ENCODE measurements around the gene SERPINB1.

SERPINB1 gene

GRCh38 chr6:2786269-2786668, 55.4 kb downstream of the SERPINB1 start:
- TF ChIP-seq GATA3 (IDR thresholded peaks at IDR 0.05; ENCODE audit: low read depth, low read length) (no peak), GATA2 (IDR thresholded peaks at IDR 0.05; ENCODE audit: low read depth, low read length) (no peak)

GRCh38 chr6:2784930-2785329, 56.7 kb downstream of the SERPINB1 start:
- no peak for TF ChIP-seq GATA2 (IDR thresholded peaks at IDR 0.05; ENCODE audit: low read depth, low read length)
- no peak for TF ChIP-seq GATA3 (IDR thresholded peaks at IDR 0.05; ENCODE audit: low read depth, low read length)

DNA sequence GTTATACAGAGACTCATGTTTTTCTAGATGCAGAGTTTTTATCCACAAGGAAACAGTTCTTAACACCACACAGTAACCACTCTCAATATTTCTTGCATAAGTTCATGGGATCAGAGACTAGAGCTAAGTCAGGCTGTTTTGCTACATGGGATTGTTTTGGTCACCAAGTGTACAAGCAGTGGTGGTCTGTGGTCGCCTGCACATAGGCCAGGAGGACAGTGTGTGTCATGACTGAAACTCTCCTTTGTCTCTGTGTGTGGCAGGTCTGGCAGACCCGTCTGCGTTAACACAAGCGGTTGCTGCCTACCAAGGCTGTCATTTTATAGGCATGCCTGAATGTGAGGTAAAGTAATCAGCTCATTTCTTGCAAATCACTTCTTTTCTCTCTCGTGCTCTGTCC, 57.6 kb downstream of the SERPINB1 start:
- no peak for TF ChIP-seq GATA3 (IDR thresholded peaks at IDR 0.05; ENCODE audit: low read depth, low read length)
- no peak for TF ChIP-seq GATA2 (IDR thresholded peaks at IDR 0.05; ENCODE audit: low read depth, low read length)

GRCh38 chr6:2783188-2783963, 58.3 kb downstream of the SERPINB1 start:
- TF ChIP-seq GATA2 (IDR thresholded peaks at IDR 0.05; ENCODE audit: low read depth, low read length) = no peak
- TF ChIP-seq GATA3 (IDR thresholded peaks at IDR 0.05; ENCODE audit: low read depth, low read length) = no peak

GRCh38 chr6:2782825-2783187, 58.9 kb downstream of the SERPINB1 start:
- TF ChIP-seq GATA2 (IDR thresholded peaks at IDR 0.05; ENCODE audit: low read depth, low read length) = no peak
- no peak for TF ChIP-seq GATA3 (IDR thresholded peaks at IDR 0.05; ENCODE audit: low read depth, low read length)

DNA sequence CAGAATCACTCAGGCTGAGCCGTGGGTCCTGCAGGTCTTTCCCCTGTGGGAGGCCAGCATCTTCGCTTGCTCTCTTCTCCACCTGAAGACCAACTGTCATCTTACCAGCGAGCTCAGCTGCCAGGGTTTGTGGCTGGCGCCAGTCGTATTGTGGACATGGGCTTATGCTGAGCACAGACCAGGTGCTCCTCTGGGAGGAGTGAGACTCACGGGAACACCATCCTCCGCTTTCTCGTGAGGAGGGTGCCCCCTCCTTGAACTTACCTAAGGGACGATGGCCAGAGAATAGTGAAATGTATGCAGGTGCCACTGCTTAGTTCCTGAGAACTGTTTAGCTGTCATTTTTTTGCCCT, 59.3 kb downstream of the SERPINB1 start:
- no peak for TF ChIP-seq GATA3 (IDR thresholded peaks at IDR 0.05; ENCODE audit: low read depth, low read length)
- no peak for TF ChIP-seq GATA2 (IDR thresholded peaks at IDR 0.05; ENCODE audit: low read depth, low read length)
